ENCODE data around the gene DLEC1. TPM values are rescaled to one million over a fixed set of nuclear protein-coding genes. Genes with fewer than 3 reads are reported as not detected.
A peak's percentile ranks its signal among the peaks of the same experiment; 100 is the strongest.

DLEC1 gene
- total and polyA plus RNA-seq, 2 donors (not counting 1 experiment from before 2014, with no cell fraction given): under 0.01 to 0.02 TPM

DNA sequence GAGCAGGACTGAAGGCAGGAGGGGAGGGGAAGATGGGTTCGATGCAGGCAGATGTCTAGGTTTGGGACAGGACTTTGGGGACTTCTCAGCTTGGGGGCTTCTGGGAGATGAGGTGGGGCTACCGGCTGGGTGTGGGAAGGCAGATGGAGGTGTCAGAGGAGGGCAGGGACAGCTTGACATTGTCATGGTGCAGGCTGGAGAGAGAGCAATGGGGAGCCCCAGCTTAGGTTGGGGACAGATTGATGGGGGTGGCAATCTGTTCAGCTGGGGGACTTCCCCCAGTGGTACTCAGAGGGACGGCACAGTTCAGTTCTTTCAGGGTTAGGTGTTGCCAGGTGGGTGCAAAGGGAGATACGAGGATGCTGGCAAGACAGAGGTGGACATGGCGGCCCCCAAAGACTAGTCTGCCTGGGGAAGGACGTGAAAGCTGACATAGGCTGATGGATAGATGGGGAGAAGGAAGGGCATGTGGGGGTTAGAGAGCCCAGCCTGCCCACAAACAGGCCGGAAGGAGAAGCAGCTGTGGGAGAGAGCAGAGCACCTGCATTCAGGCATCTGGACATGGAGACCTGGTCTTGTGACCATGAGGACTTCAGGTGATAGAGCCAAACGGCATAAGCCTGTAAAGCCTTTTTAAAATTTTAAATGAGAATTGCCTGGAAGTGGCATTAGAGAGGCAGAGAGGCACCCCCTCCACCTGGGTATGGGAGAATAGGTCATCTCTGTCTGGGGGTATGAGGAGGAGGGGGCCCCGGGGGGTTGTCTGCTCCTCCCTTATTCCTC, 76.8 kb downstream of the DLEC1 start:
- Histone ChIP-seq H3K9me3 (ENCODE audit: control insufficient read depth, insufficient read depth, low read depth, low read length) (no peaks in the 10 kb centered on the region), H3K27ac (ENCODE audit: insufficient read depth, low read length) (no peak overlapping the region), H2AFZ (ENCODE audit: low read length) (no peak overlapping the region), H3K4me2 (ENCODE audit: extremely low read depth, insufficient read depth, low read length) (no peak overlapping the region), H3K36me3 (ENCODE audit: control insufficient read depth, insufficient read depth, low read length) (no peaks in the 10 kb centered on the region), H3K79me2 (ENCODE audit: control insufficient read depth, insufficient read depth, low read length) (no peaks in the 10 kb centered on the region), H4K20me1 (ENCODE audit: control insufficient read depth, extremely low read depth, insufficient read depth, low read length) (no peaks in the 10 kb centered on the region), H3K4me1 (ENCODE audit: control insufficient read depth, extremely low read depth, insufficient read depth, low read length) (no peaks in the 10 kb centered on the region), H3K27me3 (ENCODE audit: control insufficient read depth, insufficient read depth, low read length) (no peaks in the 10 kb centered on the region), H3K9ac (ENCODE audit: insufficient read depth, low read length) (no peak overlapping the region), H3K4me3 (replicated peaks in 1 of 4; ENCODE audit: control extremely low read depth in 1 of 4, insufficient read depth in 1 of 4, low read depth in 3 of 4, low read length in 4 of 4) (no peak overlapping the region)
- no peak for DNase-seq (ENCODE audit: low read depth in 2 of 2)
- TF ChIP-seq, protein P1, sequence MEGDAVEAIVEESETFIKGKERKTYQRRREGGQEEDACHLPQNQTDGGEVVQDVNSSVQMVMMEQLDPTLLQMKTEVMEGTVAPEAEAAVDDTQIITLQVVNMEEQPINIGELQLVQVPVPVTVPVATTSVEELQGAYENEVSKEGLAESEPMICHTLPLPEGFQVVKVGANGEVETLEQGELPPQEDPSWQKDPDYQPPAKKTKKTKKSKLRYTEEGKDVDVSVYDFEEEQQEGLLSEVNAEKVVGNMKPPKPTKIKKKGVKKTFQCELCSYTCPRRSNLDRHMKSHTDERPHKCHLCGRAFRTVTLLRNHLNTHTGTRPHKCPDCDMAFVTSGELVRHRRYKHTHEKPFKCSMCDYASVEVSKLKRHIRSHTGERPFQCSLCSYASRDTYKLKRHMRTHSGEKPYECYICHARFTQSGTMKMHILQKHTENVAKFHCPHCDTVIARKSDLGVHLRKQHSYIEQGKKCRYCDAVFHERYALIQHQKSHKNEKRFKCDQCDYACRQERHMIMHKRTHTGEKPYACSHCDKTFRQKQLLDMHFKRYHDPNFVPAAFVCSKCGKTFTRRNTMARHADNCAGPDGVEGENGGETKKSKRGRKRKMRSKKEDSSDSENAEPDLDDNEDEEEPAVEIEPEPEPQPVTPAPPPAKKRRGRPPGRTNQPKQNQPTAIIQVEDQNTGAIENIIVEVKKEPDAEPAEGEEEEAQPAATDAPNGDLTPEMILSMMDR (conservative IDR thresholded peaks at IDR 0.05 in 1 of 2, IDR thresholded peaks at IDR 0.05 in 1 of 2; ENCODE audit: low read depth in 1 of 2, low read length in 2 of 2): no peak
- TF ChIP-seq EZH2 (IDR thresholded peaks at IDR 0.05; ENCODE audit: low read length, missing control alignments): no peak

DNA sequence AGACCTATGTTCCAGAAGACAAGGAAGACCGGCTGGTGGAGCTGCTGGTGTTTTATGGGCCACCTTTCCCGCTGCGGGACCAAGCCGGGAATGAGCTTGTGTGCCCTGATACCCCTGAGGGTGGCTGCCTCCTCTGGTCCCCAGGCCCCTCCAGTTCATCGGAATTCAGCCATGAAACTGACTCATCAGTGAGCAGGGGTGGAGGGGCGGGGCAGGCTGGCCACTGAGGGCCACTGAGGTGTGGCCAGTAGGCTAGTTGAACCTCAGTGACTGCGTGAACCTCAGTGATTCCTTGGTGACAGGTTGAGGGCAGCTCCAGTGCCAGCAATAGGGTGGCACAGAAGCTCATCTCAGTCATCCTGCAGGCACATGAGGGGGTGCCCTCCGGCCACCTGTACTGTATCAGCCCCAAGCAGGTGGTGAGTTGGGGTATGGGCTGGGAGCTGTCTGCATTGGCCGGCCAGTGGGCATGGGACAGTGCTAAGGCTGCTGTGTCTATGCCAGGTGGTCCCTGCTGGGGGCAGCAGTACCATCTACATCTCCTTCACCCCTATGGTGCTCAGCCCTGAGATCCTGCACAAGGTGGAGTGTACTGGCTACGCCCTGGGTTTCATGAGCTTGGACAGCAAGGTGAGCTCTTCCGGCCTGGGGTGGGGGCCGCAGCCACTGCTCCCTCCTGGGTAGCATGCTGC, 77.6 kb downstream of the DLEC1 start:
- peak in 1 of 2 donors; percentile 2 for DNase-seq (ENCODE audit: low read depth in 2 of 2)
- no peak overlapping the region for H3K9ac ChIP-seq (ENCODE audit: insufficient read depth, low read length)
- H3K4me2 ChIP-seq (ENCODE audit: extremely low read depth, insufficient read depth, low read length): no peak overlapping the region
- no peaks in the 10 kb centered on the region for H3K4me1 ChIP-seq (ENCODE audit: control insufficient read depth, extremely low read depth, insufficient read depth, low read length)
- no peak overlapping the region for H2AFZ ChIP-seq (ENCODE audit: low read length)
- H3K27me3 ChIP-seq (ENCODE audit: control insufficient read depth, insufficient read depth, low read length): no peaks in the 10 kb centered on the region
- TF ChIP-seq, protein P1 (conservative IDR thresholded peaks at IDR 0.05 in 1 of 2, IDR thresholded peaks at IDR 0.05 in 1 of 2; ENCODE audit: low read depth in 1 of 2, low read length in 2 of 2): no peak
- no peak for TF ChIP-seq EZH2 (IDR thresholded peaks at IDR 0.05; ENCODE audit: low read length, missing control alignments)
- peaks cover 4% of the 10 kb centered on the region for H3K36me3 ChIP-seq (ENCODE audit: control insufficient read depth, insufficient read depth, low read length)
- no peak overlapping the region for H3K4me3 ChIP-seq (replicated peaks in 1 of 4; ENCODE audit: control extremely low read depth in 1 of 4, insufficient read depth in 1 of 4, low read depth in 3 of 4, low read length in 4 of 4)
- H4K20me1 ChIP-seq (ENCODE audit: control insufficient read depth, extremely low read depth, insufficient read depth, low read length): no peaks in the 10 kb centered on the region
- H3K9me3 ChIP-seq (ENCODE audit: control insufficient read depth, insufficient read depth, low read depth, low read length): no peaks in the 10 kb centered on the region
- no peak overlapping the region for H3K27ac ChIP-seq (ENCODE audit: insufficient read depth, low read length)
- no peaks in the 10 kb centered on the region for H3K79me2 ChIP-seq (ENCODE audit: control insufficient read depth, insufficient read depth, low read length)

DNA sequence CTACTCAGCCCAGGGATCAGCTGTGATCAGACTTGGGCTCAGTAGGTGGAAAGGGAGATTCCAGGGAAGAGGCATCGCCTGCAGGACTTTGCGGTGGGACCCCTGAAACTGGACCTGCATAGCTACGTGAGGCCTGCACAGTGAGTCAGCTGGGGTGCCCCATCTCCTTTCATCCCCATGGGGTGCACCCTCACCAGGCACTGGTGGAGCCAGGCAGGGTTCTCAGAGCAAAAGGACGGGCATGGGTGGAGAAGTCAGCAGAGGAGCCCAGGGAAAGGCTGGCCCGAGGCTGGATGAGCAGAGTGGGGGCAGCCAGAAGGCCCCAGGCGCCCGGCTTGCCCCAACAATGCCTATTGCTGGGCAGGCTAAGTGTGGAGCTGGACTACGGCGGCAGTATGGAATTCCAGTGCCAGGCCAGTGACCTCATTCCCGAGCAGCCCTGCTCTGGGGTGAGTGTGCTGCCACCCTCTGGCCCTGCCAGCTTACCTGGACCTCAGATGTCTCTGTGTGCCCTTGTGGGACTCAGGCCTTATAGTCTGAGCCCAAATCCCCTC, 78.2 kb downstream of the DLEC1 start:
- Histone ChIP-seq H3K27me3 (ENCODE audit: control insufficient read depth, insufficient read depth, low read length) (no peaks in the 10 kb centered on the region), H3K79me2 (ENCODE audit: control insufficient read depth, insufficient read depth, low read length) (no peaks in the 10 kb centered on the region), H3K9ac (ENCODE audit: insufficient read depth, low read length) (no peak overlapping the region), H3K4me1 (ENCODE audit: control insufficient read depth, extremely low read depth, insufficient read depth, low read length) (no peaks in the 10 kb centered on the region), H2AFZ (ENCODE audit: low read length) (no peak overlapping the region), H3K27ac (ENCODE audit: insufficient read depth, low read length) (no peak overlapping the region), H3K9me3 (ENCODE audit: control insufficient read depth, insufficient read depth, low read depth, low read length) (no peaks in the 10 kb centered on the region), H3K4me2 (ENCODE audit: extremely low read depth, insufficient read depth, low read length) (no peak overlapping the region), H3K36me3 (ENCODE audit: control insufficient read depth, insufficient read depth, low read length) (peaks cover 4% of the 10 kb centered on the region), H3K4me3 (replicated peaks in 1 of 4; ENCODE audit: control extremely low read depth in 1 of 4, insufficient read depth in 1 of 4, low read depth in 3 of 4, low read length in 4 of 4) (no peak overlapping the region), H4K20me1 (ENCODE audit: control insufficient read depth, extremely low read depth, insufficient read depth, low read length) (no peaks in the 10 kb centered on the region)
- no peak for DNase-seq (ENCODE audit: low read depth in 2 of 2)
- no peak for TF ChIP-seq EZH2 (IDR thresholded peaks at IDR 0.05; ENCODE audit: low read length, missing control alignments)
- TF ChIP-seq, protein P1 (conservative IDR thresholded peaks at IDR 0.05 in 1 of 2, IDR thresholded peaks at IDR 0.05 in 1 of 2; ENCODE audit: low read depth in 1 of 2, low read length in 2 of 2): no peak
